Stimulated activated CD8-positive, alpha-beta memory T cell treated with anti-CD3 and anti-CD28 coated beads, Interleukin-12 subunit alpha, Interleukin-12 subunit beta, amount 100 ng/mL, for 24 hours (primary cell): ENCODE data around the gene CDK18.
"Not testable (repeated sequence)": the region's sequence is repeated elsewhere in the genome, so short reads cannot be mapped to it uniquely, and the experiment has no call there.

Experiments
- DNase-seq: peaks from one replicate; pipeline ENCODE4 v3.0.0-alpha.2; 2020; ENCODE audit errors: extremely low read depth

Gene CDK18

DNA sequence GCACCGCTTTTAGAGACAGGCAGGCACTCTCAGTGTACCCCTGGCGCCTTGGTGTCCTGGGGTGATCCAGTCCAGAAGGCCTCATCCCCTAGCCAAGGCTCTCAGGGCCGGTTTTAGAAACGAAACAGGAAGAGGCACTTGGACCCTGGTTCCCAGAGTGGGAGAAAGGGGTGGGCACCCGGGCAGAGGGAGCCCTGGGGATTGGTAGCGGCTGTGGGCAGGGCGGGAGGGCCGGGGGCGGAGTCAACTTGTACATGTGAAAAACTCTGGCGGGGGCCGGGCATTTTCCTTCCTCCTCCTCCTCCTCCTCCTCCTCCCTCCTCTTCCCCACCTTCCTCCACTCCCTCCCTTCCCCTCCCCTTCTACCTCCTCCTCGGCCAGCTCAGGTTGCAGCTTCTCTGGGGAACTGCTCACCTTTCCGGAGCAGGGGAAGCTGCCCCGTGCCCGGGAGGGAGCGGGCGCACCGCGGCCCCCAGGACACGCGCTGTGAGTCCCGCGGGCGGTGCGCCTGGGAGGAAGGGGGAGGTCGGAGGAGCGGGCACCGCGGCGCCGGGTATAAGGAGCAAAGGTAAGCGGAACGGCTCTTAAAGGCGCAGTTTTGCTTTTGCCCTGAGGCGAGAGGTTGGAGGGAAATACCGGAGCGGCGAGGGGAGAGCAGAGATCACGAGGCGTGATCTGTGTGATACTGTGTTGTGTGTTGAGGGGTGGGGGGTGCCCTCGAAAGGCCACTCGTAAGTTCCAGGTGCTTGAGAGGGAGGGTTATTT is at the start of gene CDK18:
Gene CDK18, plus strand, starts transcription at position 359 of the 765 bp plus-strand sequence. CDS start 18,499 bp downstream, outside the sequence.
- no peak for DNase-seq

DNA sequence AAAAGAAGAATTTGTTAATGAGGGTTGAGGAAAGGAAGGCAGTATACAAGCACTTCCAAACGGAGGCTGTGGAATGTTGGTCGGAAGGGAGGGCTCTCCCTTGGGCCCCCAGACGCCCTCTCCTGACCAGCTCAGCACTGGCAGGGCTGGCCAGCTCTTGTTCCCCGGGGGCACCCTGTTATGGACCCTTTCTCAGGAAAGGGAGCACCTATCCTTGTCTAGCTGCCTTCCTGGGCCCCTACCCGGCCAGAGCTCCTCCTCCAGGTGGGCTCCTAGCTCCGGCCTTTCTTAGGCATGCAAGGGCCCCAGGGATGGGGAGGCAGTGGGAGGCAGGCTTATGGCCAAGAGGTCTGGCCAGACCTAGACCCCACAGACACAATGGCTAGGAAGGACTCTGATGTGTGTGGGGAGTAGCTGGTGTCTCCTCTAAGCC is 49.5 kb upstream of the CDK18 start:
- DNase-seq = no peak

DNA sequence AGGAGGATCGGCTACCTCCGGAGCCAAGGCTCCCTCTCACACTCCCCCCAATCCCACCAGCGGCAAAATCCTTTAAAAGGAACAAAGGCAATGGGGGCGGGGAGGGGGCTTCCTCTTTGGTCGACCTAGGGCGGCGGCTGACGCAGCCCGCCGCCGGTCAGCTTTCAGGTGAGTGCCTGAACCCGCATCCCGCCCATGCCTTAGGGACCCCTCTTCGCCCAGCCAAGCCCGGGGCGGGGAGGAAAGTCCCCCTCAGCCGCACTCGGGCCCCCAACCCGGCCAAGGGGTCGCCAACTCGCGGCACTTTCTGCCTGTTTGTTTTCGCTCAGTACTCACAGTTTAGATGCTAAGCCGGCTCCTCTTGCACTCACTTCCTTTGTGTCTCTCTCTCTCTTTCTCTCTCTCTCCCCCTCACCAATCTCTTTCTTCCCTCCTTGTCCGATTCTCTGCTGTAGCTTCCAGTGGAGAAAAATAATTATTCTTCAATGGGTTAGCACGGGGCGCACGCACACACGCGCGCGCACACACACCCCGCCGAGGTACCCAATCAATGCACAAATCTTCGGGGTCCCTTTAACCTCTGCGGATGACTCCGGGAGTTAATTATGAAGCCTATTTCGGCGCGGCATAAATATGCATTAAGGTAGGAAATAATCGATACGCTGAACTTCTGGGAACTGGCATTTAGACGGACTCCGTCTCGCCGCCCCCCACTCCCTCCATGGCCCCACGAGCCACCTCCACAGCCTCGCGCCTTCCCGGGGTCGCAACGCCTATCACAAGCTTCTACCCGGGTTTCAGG is 48.7 kb upstream of the CDK18 start, which contains the start of gene BLACAT1:
Gene BLACAT1, minus strand, starts transcription at position 465 of the 802 bp plus-strand sequence.
- no peak for DNase-seq

DNA sequence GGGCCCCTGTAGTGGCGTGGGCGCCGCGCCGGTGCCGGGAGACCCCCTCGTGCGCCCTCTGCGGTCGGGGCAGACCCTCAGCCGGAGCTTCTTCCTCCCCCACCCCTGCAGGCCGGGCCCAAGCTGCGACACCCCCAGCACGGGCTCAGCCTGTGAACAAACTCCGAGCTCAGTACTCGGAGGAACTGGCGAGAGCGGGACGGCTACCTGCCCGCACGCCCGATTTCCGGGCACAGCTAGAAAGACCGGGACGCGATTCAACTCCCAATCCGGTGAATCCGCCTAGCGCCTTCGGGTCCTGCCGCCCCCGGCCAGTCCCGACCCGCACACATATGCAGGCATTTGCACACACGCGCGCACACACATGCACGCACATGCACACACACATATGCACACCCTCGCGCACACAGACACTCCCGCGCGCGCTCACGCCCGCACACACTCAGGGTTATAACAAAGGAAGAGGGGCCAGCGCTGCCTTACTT is 48.0 kb upstream of the CDK18 start:
- DNase-seq = no peak

DNA sequence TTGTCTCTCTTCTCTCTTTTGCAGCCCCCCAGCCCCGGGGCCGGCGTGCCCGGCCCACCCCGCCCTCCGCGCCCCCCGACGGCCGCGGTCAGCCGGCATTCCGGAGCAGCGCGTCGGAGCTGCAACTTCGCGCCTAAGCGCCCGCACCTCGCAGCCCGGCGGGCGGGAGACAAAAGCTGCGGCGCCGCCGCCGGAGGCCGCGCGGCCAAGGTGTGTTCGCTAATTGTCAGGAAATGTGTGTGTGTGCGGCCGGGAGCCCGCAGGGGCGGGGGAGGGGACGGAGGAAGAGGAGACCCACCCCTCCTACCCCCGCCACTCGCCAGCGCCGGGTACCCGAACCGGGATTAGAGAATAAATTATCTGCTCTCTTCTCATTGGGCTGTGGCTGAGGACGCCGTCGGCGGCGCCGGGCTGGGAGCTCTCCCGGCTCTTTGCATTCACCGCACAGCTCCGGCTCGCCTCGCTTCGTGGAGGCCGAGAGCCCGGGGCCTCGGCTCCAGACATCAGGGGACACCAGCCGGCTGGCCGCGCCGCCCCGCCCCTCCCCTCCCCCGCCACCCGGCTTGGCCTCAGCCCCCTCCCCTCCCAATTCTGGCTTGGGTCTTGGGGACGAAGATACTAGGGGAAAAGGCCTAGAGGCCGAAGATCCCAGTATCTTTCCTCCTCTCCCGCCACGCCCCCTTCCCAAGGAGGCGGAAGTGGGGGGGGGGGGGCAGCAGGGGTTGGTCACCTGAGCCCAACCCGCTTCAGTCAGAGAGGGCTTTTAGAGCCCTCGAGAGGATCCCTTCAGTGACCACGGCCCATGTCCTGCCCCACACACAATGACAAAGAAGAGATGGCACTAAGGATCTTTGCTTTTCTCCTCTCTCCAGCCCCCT is 47.4 kb upstream of the CDK18 start:
- DNase-seq = no peak

DNA sequence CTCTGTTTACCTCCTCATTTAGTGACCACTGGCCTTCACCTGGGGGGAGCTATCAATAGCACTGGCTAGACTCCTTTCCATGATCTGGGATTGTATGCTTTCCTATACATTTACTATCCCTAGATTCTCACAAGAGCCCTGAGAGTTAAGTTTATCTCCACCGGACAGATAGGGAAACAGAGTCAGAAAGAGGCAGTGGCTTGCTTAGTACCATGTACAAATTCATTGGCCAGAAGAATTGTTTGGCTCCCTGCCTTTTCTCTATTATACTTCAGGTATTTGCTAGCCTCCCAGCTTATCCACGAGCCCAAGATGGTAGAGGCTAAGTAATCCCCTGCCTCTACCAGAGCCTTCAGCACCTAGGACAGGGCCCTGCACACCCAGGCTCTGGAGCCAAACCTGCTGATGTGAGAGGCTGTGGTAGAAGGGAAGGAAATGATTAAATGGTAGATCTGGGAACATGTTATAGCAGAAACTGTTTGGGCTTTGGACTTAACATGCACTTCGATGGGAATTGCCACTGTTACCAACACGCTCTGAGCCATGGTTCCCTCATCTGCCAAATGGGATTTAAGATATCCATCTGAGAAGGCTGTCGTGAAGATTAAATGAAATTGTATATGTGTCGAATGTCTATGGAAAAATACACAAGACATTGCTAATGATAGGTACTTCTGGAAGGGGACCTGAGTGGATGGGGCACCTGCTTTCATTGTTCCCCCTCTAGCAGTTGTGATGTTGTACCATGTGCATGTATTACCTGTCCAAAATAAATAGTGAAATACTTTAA is 45.5 kb upstream of the CDK18 start:
- no peak for DNase-seq

DNA sequence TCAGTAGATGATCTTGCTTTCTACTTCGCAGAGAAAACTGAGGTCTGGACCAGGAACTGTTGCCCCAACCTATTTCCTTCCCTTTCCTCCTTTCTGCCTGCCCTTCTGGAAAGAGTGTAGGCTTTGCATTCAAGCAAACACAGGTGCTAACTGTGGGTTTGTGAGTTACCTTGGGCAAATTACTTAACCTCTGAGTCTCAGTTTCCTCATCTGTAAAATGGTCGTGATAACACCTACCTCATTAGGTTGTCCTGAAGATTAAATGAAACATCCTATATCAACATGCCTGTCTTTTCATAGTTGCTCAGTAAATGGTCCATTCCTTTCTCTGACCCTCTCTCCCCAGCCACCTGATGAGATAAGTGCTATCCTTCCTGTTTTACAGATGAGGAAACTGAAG is 39.1 kb upstream of the CDK18 start:
- DNase-seq = no peak

- DNase-seq = no peak
Observed at GRCh38 chr1:205466595-205467220, 37.8 kb upstream of the CDK18 start.

DNA sequence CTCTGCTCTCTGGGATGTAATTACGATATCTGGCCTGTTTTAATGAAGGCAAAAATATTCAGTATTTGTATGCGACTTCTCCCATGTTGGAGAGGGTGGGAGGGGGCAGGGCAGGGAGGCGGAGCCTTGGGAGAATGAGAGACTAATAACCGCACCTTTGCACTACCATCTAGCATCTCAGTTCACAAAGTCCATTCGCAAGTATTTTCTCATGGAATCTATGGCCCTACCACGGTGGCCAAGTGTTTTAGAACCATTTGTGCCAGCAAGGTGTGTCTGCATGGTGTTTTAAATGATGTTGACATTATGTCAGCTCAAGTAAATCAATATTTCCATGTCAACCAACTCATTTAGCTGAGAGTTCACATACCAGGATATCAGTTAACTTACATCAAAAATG is 34.3 kb upstream of the CDK18 start:
- DNase-seq = no peak

DNA sequence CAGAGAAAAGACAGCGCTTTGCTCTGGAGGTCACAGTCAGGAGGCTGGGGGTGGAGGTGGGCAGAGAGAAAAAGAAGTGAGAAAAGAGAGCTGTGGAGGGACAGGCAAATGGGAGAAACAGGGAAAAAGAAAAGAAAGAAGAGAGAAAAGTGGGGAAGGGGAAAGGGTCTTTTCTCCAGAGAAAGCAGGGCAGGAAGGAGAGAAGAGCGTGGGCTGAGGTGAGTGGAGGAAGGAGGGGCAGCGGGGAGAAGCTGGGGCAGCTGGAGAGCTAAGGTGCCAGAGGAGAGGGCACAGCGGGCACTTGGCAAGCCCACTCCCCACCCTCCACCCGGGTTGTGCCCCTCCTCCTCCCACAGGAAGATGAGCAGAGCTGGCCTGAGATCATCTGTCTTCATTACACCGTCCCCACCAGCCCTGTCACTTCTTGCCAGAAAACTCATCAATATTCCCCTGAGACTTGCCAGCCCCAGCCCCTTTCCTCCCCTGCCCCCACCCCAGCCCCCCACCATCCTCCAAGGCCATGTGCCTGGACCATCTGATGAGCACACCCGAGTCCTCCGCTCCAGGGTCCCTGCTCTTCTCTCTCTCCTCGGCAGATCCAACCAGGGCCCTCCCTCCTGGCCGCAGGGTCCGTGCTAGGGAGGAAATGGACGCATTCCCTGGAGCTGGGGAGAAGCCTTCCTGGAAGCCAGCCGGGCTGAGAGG is 31.6 kb upstream of the CDK18 start:
- no peak for DNase-seq

GRCh38 chr1:205473475-205473874 is 31.0 kb upstream of the CDK18 start:
- DNase-seq = no peak

GRCh38 chr1:205473966-205474365 is 30.5 kb upstream of the CDK18 start:
- DNase-seq = no peak

GRCh38 chr1:205474571-205474970 is 29.9 kb upstream of the CDK18 start:
- DNase-seq = no peak

DNA sequence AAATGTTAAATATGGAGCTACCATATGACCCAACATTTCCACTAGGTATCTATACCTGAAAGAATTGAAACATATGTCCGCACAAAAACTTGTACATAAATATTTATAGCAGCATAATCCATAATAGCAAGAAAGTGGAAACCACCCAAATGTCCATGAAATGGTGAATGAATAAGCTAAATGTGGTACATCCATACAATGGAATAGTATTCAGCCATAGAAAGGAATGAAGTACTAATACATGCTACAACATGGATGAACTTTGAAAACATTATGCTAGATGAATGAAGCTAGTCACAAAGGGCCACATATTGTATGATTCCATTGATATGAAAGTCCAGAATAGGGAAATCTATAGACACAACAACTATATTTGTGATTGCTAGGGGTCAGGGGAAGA is 28.6 kb upstream of the CDK18 start:
- DNase-seq = no peak

- no peak for DNase-seq
Observed at GRCh38 chr1:205476648-205477047, 27.8 kb upstream of the CDK18 start.

GRCh38 chr1:205477121-205477758 is 27.2 kb upstream of the CDK18 start:
- DNase-seq = no peak

DNA sequence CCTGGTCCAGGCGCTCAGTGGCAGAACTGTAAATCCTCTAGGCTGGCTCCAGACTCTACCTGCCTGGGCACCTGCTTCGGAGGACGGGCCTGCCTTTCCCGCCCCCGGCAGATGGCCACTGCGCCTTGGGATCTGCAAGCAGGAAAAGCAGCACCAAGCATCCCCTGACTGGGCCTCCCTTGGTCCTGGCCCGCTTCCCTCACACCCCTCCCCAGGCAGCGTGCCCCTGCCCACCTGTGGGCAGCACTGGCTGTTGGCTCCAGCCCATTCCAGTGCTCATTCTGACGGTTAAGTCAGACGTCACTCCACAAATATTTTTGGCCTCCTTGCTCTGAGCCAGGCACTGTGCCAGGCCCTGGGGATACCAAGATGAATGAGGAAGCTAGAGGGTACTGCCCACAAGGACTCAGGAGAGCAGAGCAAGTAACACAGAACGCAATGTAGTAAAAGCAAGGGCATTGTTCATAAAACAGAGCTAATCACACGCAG is 26.7 kb upstream of the CDK18 start:
- DNase-seq = no peak

- not testable (repeated sequence) for DNase-seq
Observed at GRCh38 chr1:205478985-205479384, 25.5 kb upstream of the CDK18 start.

GRCh38 chr1:205480349-205480985 is 24.0 kb upstream of the CDK18 start:
- no peak for DNase-seq
